Measurements from ENCODE around the gene PKD1.

PKD1 gene

GRCh38 chr16:2042986-2043666, 92.6 kb downstream of the PKD1 start:
- DNase-seq = peak in 1 of 2 experiments; percentile 30

- peak in 1 of 2 experiments; percentile 31 for DNase-seq
These were observed 93.3 kb downstream of the PKD1 start for GRCh38 chr16:2042171-2042985.

- no peak for DNase-seq
These were observed 94.7 kb downstream of the PKD1 start for GRCh38 chr16:2040787-2041522.

- DNase-seq = no peak
These were observed 95.5 kb downstream of the PKD1 start for GRCh38 chr16:2040041-2040786.

GRCh38 chr16:2039274-2040031, 96.2 kb downstream of the PKD1 start:
- no peak for DNase-seq
